AG04450 (cell line): ENCODE data around the gene NDUFS8. TPM values are rescaled to one million over a fixed set of nuclear protein-coding genes. Genes with fewer than 3 reads are reported as not detected.

ENCODE experiments used
- CTCF ChIA-PET: fragments of 300-600, 350-600 bp; formaldehyde crosslinking; extraction: SDS; loops from one replicate; lab custom pipeline; 2022; ENCODE audit warnings: antibody characterized with exemption, inconsistent platforms; lab: Charles Lee
- POLR2A ChIA-PET: fragments of 350-600 bp; formaldehyde crosslinking; extraction: SDS; loops from one replicate; lab custom pipeline; 2021; ENCODE audit warnings: antibody characterized with exemption, inconsistent platforms; lab: Yijun Ruan, JAX
- DNase-seq: peaks from one replicate; pipeline ENCODE4 v3.0.0-alpha.2; 2011; ENCODE audit warnings: low read depth, low spot score
- H3K27ac ChIP-seq: one replicate; pipeline ENCODE4 v1.5.1; 2012; ENCODE audit warnings: low read depth, low read length, control low read depth
- H3K27me3 ChIP-seq: one replicate; pipeline ENCODE4 v1.6.0; 2012; ENCODE audit warnings: low read length; ENCODE audit not compliant: control insufficient read depth, insufficient read depth
- H3K4me3 ChIP-seq: 2 replicates; pipeline ENCODE4 v1.5.1; 2011; ENCODE audit warnings: mild to moderate bottlenecking, low read depth, low read length, control low read depth
- H3K9me3 ChIP-seq: 2 replicates; pipeline ENCODE4 v1.5.1; 2012; ENCODE audit warnings: low read length; ENCODE audit not compliant: control insufficient read depth, insufficient read depth
- polyA plus RNA-seq: library from polyadenylated mRNA; depleted of rRNA; stranded (reverse); fragments of >200 nt; gene quantifications from 2 replicates; pipeline ENCODE4 v1.2.3, GENCODE V29; 2011
- TF ChIP-seq, protein P1 (sequence below): IDR thresholded peaks from 2 replicates; pipeline ENCODE4 v1.5.1; 2011; ENCODE audit warnings: low read depth, low read length, control low read depth, inconsistent platforms

NDUFS8 gene
- polyA plus RNA-seq, 1 experiment, result 42.5 TPM

DNA sequence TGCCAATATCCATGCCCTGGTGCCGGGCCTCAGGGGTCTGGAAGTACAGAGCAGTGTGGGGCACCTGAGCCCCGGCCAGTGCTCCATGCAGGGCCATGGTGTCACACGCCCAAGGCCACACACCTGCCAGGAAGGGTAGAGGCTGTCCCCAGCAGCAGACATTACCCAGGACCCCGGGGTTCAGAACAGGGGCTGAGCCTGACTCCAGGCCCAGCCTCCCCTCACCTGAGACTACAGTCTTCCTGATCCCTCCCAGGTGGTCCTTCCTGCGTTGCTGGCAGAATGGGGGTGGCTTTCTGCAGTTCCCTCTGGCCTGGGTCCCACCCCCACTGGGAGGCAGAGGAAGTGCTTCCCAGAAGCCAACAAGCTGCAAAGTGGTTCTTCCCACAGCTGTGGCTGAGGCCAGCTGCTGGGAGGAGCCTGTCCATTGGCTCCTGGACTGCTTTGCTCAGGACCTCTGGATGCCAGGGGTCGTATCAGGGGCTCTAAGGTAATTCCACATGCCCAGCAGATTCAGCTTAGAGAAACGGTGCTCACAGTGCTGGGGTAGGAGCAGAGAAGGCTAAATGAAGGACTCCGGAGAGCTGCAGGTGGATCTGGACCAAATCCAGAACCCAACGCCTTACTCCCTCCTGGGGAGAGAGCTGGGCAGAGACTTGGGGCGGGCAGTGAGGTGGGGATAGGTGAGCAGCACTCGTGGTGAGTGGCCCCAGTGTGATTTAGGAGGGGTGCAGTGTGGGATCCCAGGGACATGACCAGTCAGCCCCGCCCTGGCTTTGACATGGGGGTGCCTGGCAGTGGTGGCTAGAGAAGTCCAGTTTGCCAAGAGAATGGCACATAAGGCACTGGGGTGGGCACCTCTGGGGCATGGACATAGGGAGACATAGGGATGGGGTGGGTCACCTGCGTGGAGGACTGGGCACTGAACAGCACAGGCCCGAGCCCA is 21.0 kb downstream of the NDUFS8 start:
- no peak for DNase-seq
- no peak overlapping the region for H3K27ac ChIP-seq
- no peaks in the 10 kb centered on the region for H3K27me3 ChIP-seq
- ChIA-PET CTCF (no interaction called here), POLR2A (interaction anchor here (1.0 kb wide), 1 partner anchor 11 kb away, joined by 3 read pairs; no protein-coding TSS in a partner anchor)
- no peaks in the 10 kb centered on the region; the same call in 1 of the 2 replicates for H3K9me3 ChIP-seq
- H3K4me3 ChIP-seq, result no peak overlapping the region
- TF ChIP-seq, protein P1, sequence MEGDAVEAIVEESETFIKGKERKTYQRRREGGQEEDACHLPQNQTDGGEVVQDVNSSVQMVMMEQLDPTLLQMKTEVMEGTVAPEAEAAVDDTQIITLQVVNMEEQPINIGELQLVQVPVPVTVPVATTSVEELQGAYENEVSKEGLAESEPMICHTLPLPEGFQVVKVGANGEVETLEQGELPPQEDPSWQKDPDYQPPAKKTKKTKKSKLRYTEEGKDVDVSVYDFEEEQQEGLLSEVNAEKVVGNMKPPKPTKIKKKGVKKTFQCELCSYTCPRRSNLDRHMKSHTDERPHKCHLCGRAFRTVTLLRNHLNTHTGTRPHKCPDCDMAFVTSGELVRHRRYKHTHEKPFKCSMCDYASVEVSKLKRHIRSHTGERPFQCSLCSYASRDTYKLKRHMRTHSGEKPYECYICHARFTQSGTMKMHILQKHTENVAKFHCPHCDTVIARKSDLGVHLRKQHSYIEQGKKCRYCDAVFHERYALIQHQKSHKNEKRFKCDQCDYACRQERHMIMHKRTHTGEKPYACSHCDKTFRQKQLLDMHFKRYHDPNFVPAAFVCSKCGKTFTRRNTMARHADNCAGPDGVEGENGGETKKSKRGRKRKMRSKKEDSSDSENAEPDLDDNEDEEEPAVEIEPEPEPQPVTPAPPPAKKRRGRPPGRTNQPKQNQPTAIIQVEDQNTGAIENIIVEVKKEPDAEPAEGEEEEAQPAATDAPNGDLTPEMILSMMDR, result no peak

GRCh38 chr11:68052137-68052873 is 21.8 kb downstream of the NDUFS8 start:
- Histone ChIP-seq H3K9me3 (no peaks in the 10 kb centered on the region; the same call in 1 of the 2 replicates), H3K27me3 (no peaks in the 10 kb centered on the region), H3K4me3 (no peak overlapping the region), H3K27ac (no peak overlapping the region)
- CTCF ChIA-PET, result no interaction called here
- POLR2A ChIA-PET, result interaction anchor here (0.6 to 1.0 kb wide), 2 partner anchors 11 to 12 kb away, joined by 3 read pairs; no protein-coding TSS in a partner anchor
- TF ChIP-seq, protein P1, result no peak
- DNase-seq, result no peak

GRCh38 chr11:68053117-68053516 is 22.6 kb downstream of the NDUFS8 start:
- H3K4me3 ChIP-seq, result no peak overlapping the region
- TF ChIP-seq, protein P1, result no peak
- CTCF ChIA-PET, result no interaction called here
- H3K27ac ChIP-seq, result no peak overlapping the region
- POLR2A ChIA-PET, result no interaction called here
- no peaks in the 10 kb centered on the region for H3K27me3 ChIP-seq
- H3K9me3 ChIP-seq, result no peaks in the 10 kb centered on the region; the same call in 1 of the 2 replicates
- DNase-seq, result no peak

- Histone ChIP-seq H3K27ac (no peak overlapping the region), H3K27me3 (no peaks in the 10 kb centered on the region), H3K4me3 (no peak overlapping the region), H3K9me3 (no peaks in the 10 kb centered on the region; the same call in 1 of the 2 replicates)
- no peak for DNase-seq
- ChIA-PET POLR2A (no interaction called here), CTCF (no interaction called here)
- TF ChIP-seq, protein P1, result no peak
Measured at GRCh38 chr11:68053981-68054812, 23.7 kb downstream of the NDUFS8 start.
